Activated naive CD8-positive, alpha-beta T cell treated with anti-CD3 and anti-CD28 coated beads, Interleukin-2, amount 10 ng/mL, durations not matched to agents 7 days and 5 days (primary cell): ENCODE results near the gene KRT75. TPM values are rescaled to one million over a fixed set of nuclear protein-coding genes. Genes with fewer than 3 reads are reported as not detected.

Experiments
- ATAC-seq: fragments of 150-1000 bp; cut with Tn5 transposase; one replicate; pipeline ENCODE4 v1.10.0; 2021; ENCODE audit warnings: low read depth, moderate library complexity
- POLR2A ChIA-PET: fragments of 350-600 bp; sonication (Branson Sonifier 250); formaldehyde crosslinking; loops from one replicate; lab custom pipeline; 2021; ENCODE audit warnings: antibody characterized with exemption; lab: Charles Lee
- DNase-seq: peaks from one replicate; pipeline ENCODE4 v3.0.0; 2021
- H3K27ac Mint-ChIP-seq: one replicate; pipeline ENCODE4 v1.8.0; 2022; ENCODE audit warnings: mild to moderate bottlenecking, mixed read lengths
- H3K27me3 Mint-ChIP-seq: one replicate; pipeline ENCODE4 v1.8.0; 2022; ENCODE audit warnings: mild to moderate bottlenecking, moderate library complexity, mixed read lengths
- H3K36me3 Mint-ChIP-seq: one replicate; pipeline ENCODE4 v1.8.0; 2021; ENCODE audit warnings: mild to moderate bottlenecking, mixed read lengths
- H3K4me1 Mint-ChIP-seq: one replicate; pipeline ENCODE4 v1.8.0; 2021; ENCODE audit warnings: mixed read lengths
- H3K4me3 Mint-ChIP-seq: one replicate; pipeline ENCODE4 v1.8.0; 2022; ENCODE audit warnings: mild to moderate bottlenecking, moderate library complexity, mixed read lengths
- H3K9me3 Mint-ChIP-seq: one replicate; pipeline ENCODE4 v1.8.0; 2021; ENCODE audit warnings: mixed read lengths
- total RNA-seq, 2 experiments: library from RNA; stranded (reverse); gene quantifications; one replicate each; pipeline ENCODE4 v1.2.3, GENCODE V29; 2021

The KRT75 gene
- total RNA-seq, 2 experiments from 2014 or later = not detected

DNA sequence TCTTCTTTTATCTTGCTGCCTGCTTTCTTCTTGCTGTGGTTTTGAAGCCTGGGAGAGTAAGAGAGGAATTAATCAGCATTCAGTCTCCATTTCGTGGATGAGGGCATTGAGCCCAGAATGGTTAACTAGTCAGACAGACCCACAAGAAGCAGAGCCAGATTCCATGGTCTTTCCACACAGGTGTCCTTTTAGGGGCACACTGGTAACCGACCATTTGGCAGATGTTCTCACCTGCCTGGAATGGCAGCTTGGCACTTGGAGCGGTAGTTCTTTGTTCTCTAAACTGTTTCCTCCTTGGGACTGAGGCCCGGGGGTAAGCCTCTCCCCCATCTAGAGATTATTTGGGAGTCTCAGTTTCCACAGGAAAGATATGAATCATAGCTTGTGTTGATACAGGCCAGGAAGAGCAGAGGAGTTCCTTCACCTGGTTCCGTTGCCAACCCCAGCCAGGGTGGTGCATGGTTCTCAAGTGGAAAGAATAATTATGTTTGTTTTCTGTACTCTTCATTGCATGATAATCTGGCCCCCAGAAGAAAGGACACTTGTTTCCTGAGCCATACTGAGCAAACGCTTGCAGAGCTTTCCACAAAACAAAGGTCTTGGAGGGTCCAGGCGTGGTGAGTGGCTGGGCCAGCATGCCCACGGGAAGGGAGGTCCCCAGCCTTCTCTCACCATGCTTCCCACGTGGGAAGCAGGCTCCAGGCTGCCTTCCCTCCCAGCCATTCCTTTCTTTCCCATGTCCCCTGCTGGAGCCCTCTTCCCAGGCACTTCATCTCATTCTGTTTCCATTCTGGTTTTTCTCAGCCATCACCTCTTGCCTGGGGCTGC lies 2.0 kb upstream of the KRT75 start:
- no peaks in the 10 kb centered on the region for H3K4me1 Mint-ChIP-seq
- H3K4me3 Mint-ChIP-seq = no peak overlapping the region
- H3K27ac Mint-ChIP-seq = no peak overlapping the region
- POLR2A ChIA-PET = interaction anchor here (0.6 kb wide), 1 partner anchor 505 kb away, joined by 3 read pairs; no protein-coding TSS in a partner anchor
- peaks cover 12% of the 10 kb centered on the region for H3K27me3 Mint-ChIP-seq
- H3K9me3 Mint-ChIP-seq = no peaks in the 10 kb centered on the region
- no peaks in the 10 kb centered on the region for H3K36me3 Mint-ChIP-seq
- no peak for DNase-seq
- no peak for ATAC-seq

DNA sequence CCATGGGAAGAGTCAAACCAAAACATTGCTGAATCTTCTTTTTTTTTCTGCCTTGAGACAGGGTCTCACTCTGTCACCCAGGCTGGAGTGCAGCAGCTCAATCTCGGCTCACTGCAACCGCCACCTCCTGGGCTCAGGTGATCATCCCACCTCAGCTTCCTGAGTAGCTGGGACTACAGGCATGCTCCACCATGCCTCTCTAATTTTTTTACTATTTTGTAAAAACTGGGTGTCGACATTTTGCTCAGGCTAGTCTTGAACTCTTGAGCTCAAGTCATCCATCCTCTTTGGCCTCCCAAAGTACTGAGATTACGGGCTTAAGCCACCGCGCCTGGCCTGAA lies 1.5 kb upstream of the KRT75 start:
- H3K27me3 Mint-ChIP-seq = peaks cover 13% of the 10 kb centered on the region
- no peaks in the 10 kb centered on the region for H3K9me3 Mint-ChIP-seq
- no peak overlapping the region for H3K4me3 Mint-ChIP-seq
- POLR2A ChIA-PET = no interaction called here
- H3K36me3 Mint-ChIP-seq = no peaks in the 10 kb centered on the region
- no peak for DNase-seq
- H3K4me1 Mint-ChIP-seq = no peaks in the 10 kb centered on the region
- no peak for ATAC-seq
- no peak overlapping the region for H3K27ac Mint-ChIP-seq

- no peak overlapping the region for H3K27ac Mint-ChIP-seq
- no peak overlapping the region for H3K4me3 Mint-ChIP-seq
- no peaks in the 10 kb centered on the region for H3K4me1 Mint-ChIP-seq
- DNase-seq (no peak), ATAC-seq (no peak)
- H3K36me3 Mint-ChIP-seq = no peaks in the 10 kb centered on the region
- peaks cover 11% of the 10 kb centered on the region for H3K27me3 Mint-ChIP-seq
- H3K9me3 Mint-ChIP-seq = no peaks in the 10 kb centered on the region
- POLR2A ChIA-PET = no interaction called here
Observed at GRCh38 chr12:52434760-52435530, 774 bp upstream of the KRT75 start.

DNA sequence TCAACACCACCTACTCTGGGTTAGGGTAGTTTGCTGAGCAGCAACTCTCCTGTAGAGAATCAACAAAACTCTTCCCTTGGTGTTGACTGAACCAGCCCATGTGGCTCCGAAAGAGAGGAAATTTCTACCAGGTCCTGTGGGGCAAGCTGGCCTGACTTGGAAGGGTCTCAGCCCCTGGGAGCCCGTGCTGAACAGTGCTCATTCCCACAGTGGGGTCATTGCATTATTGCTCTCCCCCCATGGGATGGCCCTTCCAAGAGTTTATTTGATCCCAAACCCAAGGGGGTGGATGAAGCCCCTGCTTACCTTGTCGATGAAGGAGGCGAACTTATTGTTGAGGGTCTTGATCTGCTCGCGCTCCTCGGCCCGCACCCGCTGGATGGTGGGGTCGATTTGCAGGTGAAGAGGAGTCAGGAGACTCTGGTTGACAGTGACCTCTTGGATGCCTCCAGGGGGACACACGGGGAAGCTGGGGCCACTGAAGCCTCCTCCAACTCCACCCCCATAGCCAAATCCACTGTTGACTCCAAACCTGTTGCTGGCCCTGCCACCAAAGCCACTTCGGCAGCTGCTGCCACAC lies 580 bp downstream of the KRT75 start:
- no peak overlapping the region for H3K27ac Mint-ChIP-seq
- H3K9me3 Mint-ChIP-seq = no peaks in the 10 kb centered on the region
- peaks cover 14% of the 10 kb centered on the region for H3K27me3 Mint-ChIP-seq
- ATAC-seq (no peak), DNase-seq (no peak)
- H3K4me1 Mint-ChIP-seq = no peaks in the 10 kb centered on the region
- H3K4me3 Mint-ChIP-seq = no peak overlapping the region
- POLR2A ChIA-PET = no interaction called here
- H3K36me3 Mint-ChIP-seq = no peaks in the 10 kb centered on the region

GRCh38 chr12:52432559-52433207 lies 1.5 kb downstream of the KRT75 start:
- Mint-ChIP-seq H3K4me1 (no peaks in the 10 kb centered on the region), H3K9me3 (no peaks in the 10 kb centered on the region)
- POLR2A ChIA-PET = no interaction called here

GRCh38 chr12:52428121-52428520 lies 6.0 kb downstream of the KRT75 start:
- DNase-seq (no peak), ATAC-seq (no peak)
- no peaks in the 10 kb centered on the region for H3K4me1 Mint-ChIP-seq
- no peaks in the 10 kb centered on the region for H3K9me3 Mint-ChIP-seq
- H3K36me3 Mint-ChIP-seq = no peaks in the 10 kb centered on the region
- POLR2A ChIA-PET = no interaction called here
- H3K4me3 Mint-ChIP-seq = no peak overlapping the region
- peaks cover 20% of the 10 kb centered on the region for H3K27me3 Mint-ChIP-seq
- no peak overlapping the region for H3K27ac Mint-ChIP-seq

More at GRCh38 chr12:52432559-52433207, 1.5 kb downstream of the KRT75 start:
- ATAC-seq (no peak), DNase-seq (no peak)
- Mint-ChIP-seq H3K36me3 (no peaks in the 10 kb centered on the region), H3K4me3 (no peak overlapping the region), H3K27ac (no peak overlapping the region), H3K27me3 (peaks cover 18% of the 10 kb centered on the region)

DNA sequence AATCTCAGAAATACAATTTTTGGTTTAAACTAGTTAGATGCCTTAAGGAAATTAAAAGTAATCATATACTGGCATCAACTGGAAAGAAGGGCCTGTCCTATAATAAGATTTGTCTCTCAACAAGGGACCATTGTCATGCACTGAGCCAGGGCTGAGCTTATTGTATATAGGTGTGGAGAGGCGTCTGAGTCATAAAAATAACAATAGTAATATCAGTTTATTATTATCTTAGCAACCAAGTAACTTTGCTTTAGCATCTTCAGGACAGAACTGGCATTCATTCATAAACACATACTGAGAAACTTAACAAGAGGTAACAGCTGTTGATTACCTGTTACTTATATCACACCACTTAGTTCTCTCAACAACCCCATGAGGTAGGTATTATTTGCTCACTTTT lies 7.1 kb downstream of the KRT75 start:
- Mint-ChIP-seq H3K4me1 (no peaks in the 10 kb centered on the region), H3K36me3 (no peaks in the 10 kb centered on the region), H3K27me3 (peaks cover 19% of the 10 kb centered on the region), H3K4me3 (no peak overlapping the region), H3K27ac (no peak overlapping the region), H3K9me3 (no peaks in the 10 kb centered on the region)
- no peak for DNase-seq
- ATAC-seq = no peak
- POLR2A ChIA-PET = no interaction called here

- Mint-ChIP-seq H3K27me3 (peaks cover 22% of the 10 kb centered on the region), H3K27ac (no peak overlapping the region), H3K36me3 (no peaks in the 10 kb centered on the region), H3K4me3 (no peak overlapping the region), H3K9me3 (no peaks in the 10 kb centered on the region), H3K4me1 (no peaks in the 10 kb centered on the region)
- POLR2A ChIA-PET = no interaction called here
- DNase-seq = no peak
- ATAC-seq = no peak
Observed at GRCh38 chr12:52426034-52426433, 8.1 kb downstream of the KRT75 start.

GRCh38 chr12:52425466-52425865 lies 8.7 kb downstream of the KRT75 start:
- ATAC-seq = no peak
- H3K27me3 Mint-ChIP-seq = peaks cover 20% of the 10 kb centered on the region
- H3K36me3 Mint-ChIP-seq = no peaks in the 10 kb centered on the region
- H3K4me3 Mint-ChIP-seq = no peak overlapping the region
- H3K9me3 Mint-ChIP-seq = no peaks in the 10 kb centered on the region
- DNase-seq = no peak
- no peak overlapping the region for H3K27ac Mint-ChIP-seq
- no peaks in the 10 kb centered on the region for H3K4me1 Mint-ChIP-seq
- POLR2A ChIA-PET = no interaction called here

- Mint-ChIP-seq H3K27ac (no peak overlapping the region), H3K36me3 (no peaks in the 10 kb centered on the region), H3K4me1 (no peaks in the 10 kb centered on the region), H3K4me3 (no peak overlapping the region), H3K27me3 (peaks cover 17% of the 10 kb centered on the region), H3K9me3 (no peaks in the 10 kb centered on the region)
- ATAC-seq (no peak), DNase-seq (no peak)
- POLR2A ChIA-PET = interaction anchor here (0.6 kb wide), 1 partner anchor 10 kb away, joined by 5 read pairs; no protein-coding TSS in a partner anchor
Observed at GRCh38 chr12:52423661-52424500, 10.3 kb downstream of the KRT75 start.

DNA sequence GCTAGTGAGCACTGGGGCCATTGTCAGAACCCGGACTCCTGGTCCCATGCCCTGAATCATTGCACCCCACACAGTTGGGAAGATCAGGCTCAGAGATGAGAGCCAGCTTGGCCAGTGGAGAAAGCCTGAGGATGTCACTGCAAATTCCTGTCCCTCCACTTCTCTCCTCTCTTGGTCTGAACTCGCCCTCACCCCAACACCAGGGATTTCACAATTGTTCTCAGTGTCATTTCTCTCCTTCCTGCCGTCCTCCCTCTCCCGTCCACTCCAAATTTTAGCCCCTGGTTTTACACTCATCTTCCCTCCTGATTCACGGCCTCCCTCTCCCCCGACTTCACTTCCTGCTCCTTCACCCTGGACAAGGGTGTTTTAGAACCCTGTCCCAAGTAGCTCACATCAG lies 11.1 kb downstream of the KRT75 start:
- Mint-ChIP-seq H3K4me3 (no peak overlapping the region), H3K4me1 (no peaks in the 10 kb centered on the region), H3K9me3 (no peaks in the 10 kb centered on the region), H3K36me3 (no peaks in the 10 kb centered on the region), H3K27me3 (peaks cover 10% of the 10 kb centered on the region), H3K27ac (no peak overlapping the region)
- DNase-seq (no peak), ATAC-seq (no peak)
- POLR2A ChIA-PET = no interaction called here

GRCh38 chr12:52419656-52420055 lies 14.5 kb downstream of the KRT75 start:
- POLR2A ChIA-PET = no interaction called here
- H3K9me3 Mint-ChIP-seq = no peaks in the 10 kb centered on the region
- no peak overlapping the region for H3K4me3 Mint-ChIP-seq
- H3K27me3 Mint-ChIP-seq = peaks cover 5% of the 10 kb centered on the region
- H3K4me1 Mint-ChIP-seq = no peaks in the 10 kb centered on the region
- DNase-seq = no peak
- H3K36me3 Mint-ChIP-seq = no peaks in the 10 kb centered on the region
- ATAC-seq = no peak
- no peak overlapping the region for H3K27ac Mint-ChIP-seq
